ENCODE measurements around the gene EMX2.

EMX2 gene

GRCh38 chr10:117550076-117550475 is 7.5 kb downstream of the EMX2 start:
- Histone ChIP-seq H3K4me3 (ENCODE audit: low read length) (no peak overlapping the region), H3K27me3 (ENCODE audit: control insufficient read depth, insufficient read depth, low read length) (peaks cover 99% of the 10 kb centered on the region), H3K36me3 (ENCODE audit: control insufficient read depth, insufficient read depth, low read length) (no peaks in the 10 kb centered on the region), H3K4me1 (ENCODE audit: control insufficient read depth, insufficient read depth, low read length) (peaks cover 9% of the 10 kb centered on the region), H3K9ac (ENCODE audit: low read length) (no peak overlapping the region), H3K9me3 (ENCODE audit: control insufficient read depth, low read length) (no peaks in the 10 kb centered on the region)

- Histone ChIP-seq H3K9ac (ENCODE audit: low read length) (no peak overlapping the region), H3K36me3 (ENCODE audit: control insufficient read depth, insufficient read depth, low read length) (no peaks in the 10 kb centered on the region), H3K27me3 (ENCODE audit: control insufficient read depth, insufficient read depth, low read length) (peaks cover 96% of the 10 kb centered on the region), H3K9me3 (ENCODE audit: control insufficient read depth, low read length) (no peaks in the 10 kb centered on the region), H3K4me1 (ENCODE audit: control insufficient read depth, insufficient read depth, low read length) (peaks cover 6% of the 10 kb centered on the region), H3K4me3 (ENCODE audit: low read length) (no peak overlapping the region)
Measured at GRCh38 chr10:117550599-117551329, 8.2 kb downstream of the EMX2 start.

GRCh38 chr10:117551330-117552155 is 9.0 kb downstream of the EMX2 start:
- no peak overlapping the region for H3K4me3 ChIP-seq (ENCODE audit: low read length)

GRCh38 chr10:117552156-117552631 is 9.6 kb downstream of the EMX2 start:
- peaks cover 82% of the 10 kb centered on the region for H3K27me3 ChIP-seq (ENCODE audit: control insufficient read depth, insufficient read depth, low read length)
- H3K9ac ChIP-seq (ENCODE audit: low read length) = no peak overlapping the region
- H3K4me3 ChIP-seq (ENCODE audit: low read length) = no peak overlapping the region
- H3K9me3 ChIP-seq (ENCODE audit: control insufficient read depth, low read length) = no peaks in the 10 kb centered on the region
- H3K36me3 ChIP-seq (ENCODE audit: control insufficient read depth, insufficient read depth, low read length) = no peaks in the 10 kb centered on the region
- H3K4me1 ChIP-seq (ENCODE audit: control insufficient read depth, insufficient read depth, low read length) = no peaks in the 10 kb centered on the region

More at GRCh38 chr10:117551330-117552155, 9.0 kb downstream of the EMX2 start:
- Histone ChIP-seq H3K27me3 (ENCODE audit: control insufficient read depth, insufficient read depth, low read length) (peaks cover 89% of the 10 kb centered on the region), H3K4me1 (ENCODE audit: control insufficient read depth, insufficient read depth, low read length) (no peaks in the 10 kb centered on the region), H3K9ac (ENCODE audit: low read length) (no peak overlapping the region), H3K36me3 (ENCODE audit: control insufficient read depth, insufficient read depth, low read length) (no peaks in the 10 kb centered on the region), H3K9me3 (ENCODE audit: control insufficient read depth, low read length) (no peaks in the 10 kb centered on the region)

- Histone ChIP-seq H3K9me3 (ENCODE audit: control insufficient read depth, low read length) (no peaks in the 10 kb centered on the region), H3K9ac (ENCODE audit: low read length) (no peak overlapping the region), H3K36me3 (ENCODE audit: control insufficient read depth, insufficient read depth, low read length) (no peaks in the 10 kb centered on the region), H3K4me3 (ENCODE audit: low read length) (no peak overlapping the region), H3K4me1 (ENCODE audit: control insufficient read depth, insufficient read depth, low read length) (no peaks in the 10 kb centered on the region), H3K27me3 (ENCODE audit: control insufficient read depth, insufficient read depth, low read length) (peaks cover 77% of the 10 kb centered on the region)
Measured at GRCh38 chr10:117552701-117553141, 10.2 kb downstream of the EMX2 start.

- Histone ChIP-seq H3K4me3 (ENCODE audit: low read length) (no peak overlapping the region), H3K9ac (ENCODE audit: low read length) (no peak overlapping the region), H3K27me3 (ENCODE audit: control insufficient read depth, insufficient read depth, low read length) (peaks cover 71% of the 10 kb centered on the region), H3K4me1 (ENCODE audit: control insufficient read depth, insufficient read depth, low read length) (no peaks in the 10 kb centered on the region), H3K9me3 (ENCODE audit: control insufficient read depth, low read length) (no peaks in the 10 kb centered on the region), H3K36me3 (ENCODE audit: control insufficient read depth, insufficient read depth, low read length) (no peaks in the 10 kb centered on the region)
Measured at GRCh38 chr10:117553142-117553814, 10.7 kb downstream of the EMX2 start.

- H3K4me3 ChIP-seq (ENCODE audit: low read length) = no peak overlapping the region
- H3K9ac ChIP-seq (ENCODE audit: low read length) = no peak overlapping the region
- peaks cover 66% of the 10 kb centered on the region for H3K27me3 ChIP-seq (ENCODE audit: control insufficient read depth, insufficient read depth, low read length)
- H3K36me3 ChIP-seq (ENCODE audit: control insufficient read depth, insufficient read depth, low read length) = no peaks in the 10 kb centered on the region
- H3K4me1 ChIP-seq (ENCODE audit: control insufficient read depth, insufficient read depth, low read length) = no peaks in the 10 kb centered on the region
- H3K9me3 ChIP-seq (ENCODE audit: control insufficient read depth, low read length) = no peaks in the 10 kb centered on the region
Measured at GRCh38 chr10:117553815-117554172, 11.2 kb downstream of the EMX2 start.

GRCh38 chr10:117554241-117554814 is 11.8 kb downstream of the EMX2 start:
- Histone ChIP-seq H3K4me3 (ENCODE audit: low read length) (no peak overlapping the region), H3K27me3 (ENCODE audit: control insufficient read depth, insufficient read depth, low read length) (peaks cover 61% of the 10 kb centered on the region), H3K9ac (ENCODE audit: low read length) (no peak overlapping the region), H3K9me3 (ENCODE audit: control insufficient read depth, low read length) (no peaks in the 10 kb centered on the region), H3K36me3 (ENCODE audit: control insufficient read depth, insufficient read depth, low read length) (no peaks in the 10 kb centered on the region), H3K4me1 (ENCODE audit: control insufficient read depth, insufficient read depth, low read length) (no peaks in the 10 kb centered on the region)

GRCh38 chr10:117555017-117555416 is 12.5 kb downstream of the EMX2 start:
- Histone ChIP-seq H3K4me3 (ENCODE audit: low read length) (no peak overlapping the region), H3K9ac (ENCODE audit: low read length) (no peak overlapping the region), H3K9me3 (ENCODE audit: control insufficient read depth, low read length) (no peaks in the 10 kb centered on the region), H3K4me1 (ENCODE audit: control insufficient read depth, insufficient read depth, low read length) (no peaks in the 10 kb centered on the region), H3K36me3 (ENCODE audit: control insufficient read depth, insufficient read depth, low read length) (no peaks in the 10 kb centered on the region), H3K27me3 (ENCODE audit: control insufficient read depth, insufficient read depth, low read length) (peaks cover 54% of the 10 kb centered on the region)

- Histone ChIP-seq H3K9me3 (ENCODE audit: control insufficient read depth, low read length) (no peaks in the 10 kb centered on the region), H3K4me3 (ENCODE audit: low read length) (no peak overlapping the region), H3K4me1 (ENCODE audit: control insufficient read depth, insufficient read depth, low read length) (no peaks in the 10 kb centered on the region), H3K27me3 (ENCODE audit: control insufficient read depth, insufficient read depth, low read length) (peaks cover 46% of the 10 kb centered on the region), H3K36me3 (ENCODE audit: control insufficient read depth, insufficient read depth, low read length) (no peaks in the 10 kb centered on the region), H3K9ac (ENCODE audit: low read length) (no peak overlapping the region)
Measured at GRCh38 chr10:117555863-117556262, 13.3 kb downstream of the EMX2 start.

- H3K4me3 ChIP-seq (ENCODE audit: low read length) = no peak overlapping the region
- H3K9ac ChIP-seq (ENCODE audit: low read length) = no peak overlapping the region
- no peaks in the 10 kb centered on the region for H3K4me1 ChIP-seq (ENCODE audit: control insufficient read depth, insufficient read depth, low read length)
- H3K9me3 ChIP-seq (ENCODE audit: control insufficient read depth, low read length) = no peaks in the 10 kb centered on the region
- peaks cover 41% of the 10 kb centered on the region for H3K27me3 ChIP-seq (ENCODE audit: control insufficient read depth, insufficient read depth, low read length)
- H3K36me3 ChIP-seq (ENCODE audit: control insufficient read depth, insufficient read depth, low read length) = no peaks in the 10 kb centered on the region
Measured at GRCh38 chr10:117556356-117556755, 13.8 kb downstream of the EMX2 start.
